GM23248 (cell line): ENCODE data around the gene STS. TPM values are rescaled to one million over a fixed set of nuclear protein-coding genes. Genes with fewer than 3 reads are reported as not detected.

ENCODE experiments used
- DNase-seq: peaks from one replicate; pipeline ENCODE4 v3.0.0-alpha.2; 2015
- H2AFZ ChIP-seq: fragments of 200-600 bp; sonication (generic); 2 replicates; pipeline ENCODE4 v1.6.1; 2016; ENCODE audit warnings: antibody characterized with exemption
- H3F3A ChIP-seq: fragments of 200-600 bp; sonication (generic); 2 replicates; pipeline ENCODE4 v1.6.1; 2016; ENCODE audit warnings: mild to moderate bottlenecking, antibody characterized with exemption, mixed run types; ENCODE audit not compliant: insufficient read depth
- H3K27ac ChIP-seq: fragments of 200-600 bp; sonication (generic); 2 replicates; pipeline ENCODE4 v1.5.1; 2016; ENCODE audit warnings: mild to moderate bottlenecking
- H3K27me3 ChIP-seq: fragments of 200-600 bp; sonication (generic); replicated peaks from 2 replicates; pipeline ENCODE4 v1.6.1; 2016; ENCODE audit warnings: mild to moderate bottlenecking; ENCODE audit not compliant: insufficient read depth
- H3K36me3 ChIP-seq: fragments of 200-600 bp; sonication (generic); 2 replicates; pipeline ENCODE4 v1.6.1; 2016; ENCODE audit warnings: low read depth, mild to moderate bottlenecking
- H3K4me1 ChIP-seq: fragments of 200-600 bp; sonication (generic); 2 replicates; pipeline ENCODE4 v1.6.1; 2016; ENCODE audit warnings: mild to moderate bottlenecking; ENCODE audit not compliant: insufficient read depth
- H3K4me2 ChIP-seq: fragments of 200-600 bp; sonication (generic); one replicate; pipeline ENCODE4 v1.6.1; 2016; ENCODE audit warnings: mild to moderate bottlenecking; ENCODE audit not compliant: unreplicated experiment
- H3K4me3 ChIP-seq: fragments of 200-600 bp; sonication (generic); 2 replicates; pipeline ENCODE4 v1.5.1; 2016; ENCODE audit warnings: mild to moderate bottlenecking
- H3K79me2 ChIP-seq: fragments of 200-600 bp; sonication (generic); 2 replicates; pipeline ENCODE4 v1.6.1; 2016; ENCODE audit warnings: mild to moderate bottlenecking; ENCODE audit not compliant: insufficient read depth
- H3K9ac ChIP-seq: fragments of 200-600 bp; sonication (generic); 2 replicates; pipeline ENCODE4 v1.6.1; 2016; ENCODE audit warnings: mild to moderate bottlenecking
- H3K9me2 ChIP-seq: fragments of 200-600 bp; sonication (generic); 2 replicates; pipeline ENCODE4 v1.6.1; 2016; ENCODE audit warnings: mixed run types, mild to moderate bottlenecking, moderate library complexity; ENCODE audit not compliant: insufficient read depth
- H3K9me3 ChIP-seq: fragments of 200-600 bp; sonication (generic); one replicate; pipeline ENCODE4 v1.6.1; 2017; ENCODE audit warnings: low read depth
- H4K20me1 ChIP-seq: fragments of 200-600 bp; sonication (generic); 2 replicates; pipeline ENCODE4 v1.6.0; 2016; ENCODE audit not compliant: insufficient read depth
- EZH2 ChIP-seq: fragments of 200-600 bp; sonication (generic); IDR thresholded peaks from 2 replicates; pipeline ENCODE4 v1.6.1; 2018; ENCODE audit warnings: antibody characterized with exemption, mild to moderate bottlenecking; ENCODE audit not compliant: insufficient read depth, poor library complexity, severe bottlenecking
- EZH2phosphoT487 ChIP-seq: fragments of 200-600 bp; sonication (generic); IDR thresholded peaks from 2 replicates; pipeline ENCODE4 v1.6.1; 2018; ENCODE audit warnings: antibody characterized with exemption, moderate library complexity, mild to moderate bottlenecking, low read depth; ENCODE audit not compliant: insufficient read depth
- WGBS, 2 experiments: methylation state at CpG; one replicate each; pipeline ENCODE4 v1.1.6; 2015 to 2017; ENCODE audit warnings: low lambda C conversion rate in 2 of 2, low coverage in 1 of 2; ENCODE audit errors: missing lambda C conversion rate in 2 of 2; 5-methylcytosine and 5-hydroxymethylcytosine counted together
- in situ Hi-C: fragments of 300-500 bp; cut with MboI; formaldehyde crosslinking; loops from 2 replicates; pipeline ENCODE4 v1.15.0; 2020
- microRNA-seq: library from miRNA; unstranded; fragments of <30 nt; microRNA quantifications from one replicate; pipeline ENCODE4, GENCODE V29; 2016; ENCODE audit warnings: borderline number of aligned reads
- polyA plus RNA-seq: library from polyadenylated mRNA; unstranded; fragments of >200 nt; fragmentation: Nextera tagmentation; extraction: Ambion mirVana; gene quantifications from 2 replicates; pipeline ENCODE4 v1.2.1, GENCODE V29; 2016
- small RNA-seq: library from RNA; depleted of rRNA; stranded (forward); fragments of <200 nt; gene quantifications from one replicate; pipeline ENCODE3, GENCODE V24; 2014; ENCODE audit warnings: low read depth, low replicate concordance
- total RNA-seq: library from RNA; depleted of rRNA; stranded (reverse); fragments of >200 nt; shearing (Covaris generic); gene quantifications from 2 replicates; pipeline ENCODE4 v1.2.3, GENCODE V29; 2014; rRNA removed

Gene STS
- total and polyA plus RNA-seq, 2 experiments from 2014 or later, result 11.3 to 13.6 TPM

- Histone ChIP-seq H3K4me2 (no peak overlapping the region), H3K27ac (no peak overlapping the region), H3K27me3 (no peaks in the 10 kb centered on the region), H2AFZ (no peak overlapping the region), H3K36me3 (no peaks in the 10 kb centered on the region), H3K4me3 (no peak overlapping the region), H3F3A (no peaks in the 10 kb centered on the region), H4K20me1 (no peaks in the 10 kb centered on the region), H3K9me3 (no peaks in the 10 kb centered on the region), H3K4me1 (no peaks in the 10 kb centered on the region), H3K9ac (no peak overlapping the region), H3K9me2 (no peaks in the 10 kb centered on the region), H3K79me2 (no peaks in the 10 kb centered on the region)
- no peak for DNase-seq
- in situ Hi-C loops, result no loop called here
- WGBS, 2 experiments, result 96 to 100% methylated on average over 2 of the region's 2 CpGs
- TF ChIP-seq EZH2 (no peak), EZH2phosphoT487 (no peak)
These were observed 41.2 kb downstream of the STS start for GRCh38 chrX:7188672-7189071.

- Histone ChIP-seq H3K4me1 (no peaks in the 10 kb centered on the region), H4K20me1 (no peaks in the 10 kb centered on the region), H3K9me3 (no peaks in the 10 kb centered on the region), H3K79me2 (no peaks in the 10 kb centered on the region), H3K27ac (no peak overlapping the region), H3K27me3 (no peaks in the 10 kb centered on the region), H3K9ac (no peak overlapping the region), H3K4me2 (no peak overlapping the region), H3K9me2 (no peaks in the 10 kb centered on the region), H3K4me3 (no peak overlapping the region), H2AFZ (no peak overlapping the region), H3F3A (no peaks in the 10 kb centered on the region), H3K36me3 (no peaks in the 10 kb centered on the region)
- no peak for DNase-seq
- TF ChIP-seq EZH2phosphoT487 (no peak), EZH2 (no peak)
- 93 to 100% methylated on average over 2 of the region's 2 CpGs for WGBS, 2 experiments
- in situ Hi-C loops, result no loop called here
These were observed 42.6 kb downstream of the STS start for GRCh38 chrX:7190157-7190556.

- TF ChIP-seq EZH2phosphoT487 (no peak), EZH2 (no peak)
- Histone ChIP-seq H3K9me3 (no peaks in the 10 kb centered on the region), H3K79me2 (no peaks in the 10 kb centered on the region), H3K27ac (no peak overlapping the region), H3K4me2 (no peak overlapping the region), H3F3A (no peaks in the 10 kb centered on the region), H3K9ac (no peak overlapping the region), H2AFZ (no peak overlapping the region), H3K4me1 (no peaks in the 10 kb centered on the region), H3K27me3 (no peaks in the 10 kb centered on the region), H3K36me3 (no peaks in the 10 kb centered on the region), H3K9me2 (no peaks in the 10 kb centered on the region), H4K20me1 (no peaks in the 10 kb centered on the region), H3K4me3 (no peak overlapping the region)
- peak; percentile 4 for DNase-seq
- in situ Hi-C loops, result no loop called here
- WGBS, 2 experiments, result 88% methylated on average over 1 to 2 of the region's 2 CpGs
These were observed 44.2 kb downstream of the STS start for GRCh38 chrX:7191681-7192110.

GRCh38 chrX:7192871-7193270 is 45.4 kb downstream of the STS start:
- 97 to 99% methylated on average over 5 to 7 of the region's 7 CpGs for WGBS, 2 experiments
- no peak overlapping the region for H3K27ac ChIP-seq
- no peaks in the 10 kb centered on the region for H3F3A ChIP-seq
- TF ChIP-seq EZH2phosphoT487 (no peak), EZH2 (no peak)
- no peak for DNase-seq
- no peaks in the 10 kb centered on the region for H3K36me3 ChIP-seq
- H2AFZ ChIP-seq, result no peak overlapping the region
- no peaks in the 10 kb centered on the region for H3K4me1 ChIP-seq
- in situ Hi-C loops, result no loop called here
- no peak overlapping the region for H3K9ac ChIP-seq
- no peaks in the 10 kb centered on the region for H3K9me3 ChIP-seq
- H3K79me2 ChIP-seq, result no peaks in the 10 kb centered on the region
- H3K4me3 ChIP-seq, result no peak overlapping the region
- H3K9me2 ChIP-seq, result no peaks in the 10 kb centered on the region
- H4K20me1 ChIP-seq, result no peaks in the 10 kb centered on the region
- H3K4me2 ChIP-seq, result no peak overlapping the region
- H3K27me3 ChIP-seq, result no peaks in the 10 kb centered on the region

- H4K20me1 ChIP-seq, result no peaks in the 10 kb centered on the region
- H3K4me2 ChIP-seq, result no peak overlapping the region
- H3K27me3 ChIP-seq, result no peaks in the 10 kb centered on the region
- no peak for TF ChIP-seq EZH2
- TF ChIP-seq EZH2phosphoT487, result no peak
- DNase-seq, result no peak
- H3F3A ChIP-seq, result no peaks in the 10 kb centered on the region
- no peaks in the 10 kb centered on the region for H3K4me1 ChIP-seq
- H3K9me3 ChIP-seq, result no peaks in the 10 kb centered on the region
- H3K79me2 ChIP-seq, result no peaks in the 10 kb centered on the region
- in situ Hi-C loops, result no loop called here
- no peak overlapping the region for H3K9ac ChIP-seq
- WGBS, 2 experiments, result 95 to 98% methylated on average over 11 of the region's 11 CpGs
- no peak overlapping the region for H3K4me3 ChIP-seq
- H3K36me3 ChIP-seq, result no peaks in the 10 kb centered on the region
- no peak overlapping the region for H3K27ac ChIP-seq
- no peak overlapping the region for H2AFZ ChIP-seq
- H3K9me2 ChIP-seq, result no peaks in the 10 kb centered on the region
These were observed 47.1 kb downstream of the STS start for GRCh38 chrX:7194606-7195005.

Small RNA genes lying within 50 kb of the gene (microRNA-seq; reads per million reads assigned to microRNA genes)
- 2.0 reads per million for gene MIR4767

Small RNA genes lying within 50 kb of the gene (small RNA-seq; reads per million reads assigned to genes)
- not detected for gene MIR4767

Other genes with a start within 250 kb of the STS start
- gene PUDP, start 441 bp downstream of the STS start, total RNA-seq, result 4.0 and 11.8 TPM in 2 replicates
- 11.6 and 12.7 TPM in 2 replicates for gene PUDP, start 441 bp downstream of the STS start, polyA plus RNA-seq